ENCODE measurements around the gene DPYSL5.
A peak's percentile ranks its signal among the peaks of the same experiment; 100 is the strongest.

DNA sequence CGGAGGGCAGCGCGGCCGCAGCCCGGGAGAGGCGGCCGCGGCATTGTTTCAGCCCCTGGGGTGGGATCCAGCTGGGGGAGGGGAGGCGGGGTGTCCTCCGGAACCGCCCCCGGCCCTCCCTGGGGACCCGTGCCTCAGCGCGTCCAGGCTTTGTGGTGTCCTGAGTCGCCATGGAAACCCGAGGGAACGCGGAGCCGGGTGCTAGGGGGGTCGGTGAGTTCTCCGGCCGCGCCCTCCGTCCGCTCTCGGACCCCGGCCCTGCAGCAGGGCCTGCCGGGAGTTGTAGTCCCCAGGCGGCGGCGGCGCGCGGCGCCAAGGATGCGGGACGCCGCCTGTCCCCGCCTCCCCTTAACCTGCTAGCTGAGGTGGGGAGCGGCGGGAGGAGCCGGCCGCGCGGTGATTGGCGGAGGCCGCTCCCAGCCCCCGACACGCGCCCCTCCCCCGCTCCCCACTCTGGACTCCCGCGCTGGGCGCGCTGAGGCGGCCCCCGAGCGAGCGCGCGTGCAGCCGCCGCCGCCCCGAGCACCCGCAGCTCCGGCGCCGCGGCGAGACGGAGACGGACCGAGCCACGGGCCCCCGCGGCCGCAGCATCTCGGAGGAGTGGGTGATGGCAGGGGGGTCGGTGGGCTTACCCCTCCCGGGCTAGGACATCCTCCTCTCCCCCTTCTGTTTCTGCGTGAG is at the start of gene DPYSL5:
- TF ChIP-seq, protein P1, sequence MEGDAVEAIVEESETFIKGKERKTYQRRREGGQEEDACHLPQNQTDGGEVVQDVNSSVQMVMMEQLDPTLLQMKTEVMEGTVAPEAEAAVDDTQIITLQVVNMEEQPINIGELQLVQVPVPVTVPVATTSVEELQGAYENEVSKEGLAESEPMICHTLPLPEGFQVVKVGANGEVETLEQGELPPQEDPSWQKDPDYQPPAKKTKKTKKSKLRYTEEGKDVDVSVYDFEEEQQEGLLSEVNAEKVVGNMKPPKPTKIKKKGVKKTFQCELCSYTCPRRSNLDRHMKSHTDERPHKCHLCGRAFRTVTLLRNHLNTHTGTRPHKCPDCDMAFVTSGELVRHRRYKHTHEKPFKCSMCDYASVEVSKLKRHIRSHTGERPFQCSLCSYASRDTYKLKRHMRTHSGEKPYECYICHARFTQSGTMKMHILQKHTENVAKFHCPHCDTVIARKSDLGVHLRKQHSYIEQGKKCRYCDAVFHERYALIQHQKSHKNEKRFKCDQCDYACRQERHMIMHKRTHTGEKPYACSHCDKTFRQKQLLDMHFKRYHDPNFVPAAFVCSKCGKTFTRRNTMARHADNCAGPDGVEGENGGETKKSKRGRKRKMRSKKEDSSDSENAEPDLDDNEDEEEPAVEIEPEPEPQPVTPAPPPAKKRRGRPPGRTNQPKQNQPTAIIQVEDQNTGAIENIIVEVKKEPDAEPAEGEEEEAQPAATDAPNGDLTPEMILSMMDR (conservative IDR thresholded peaks at IDR 0.05 in 1 of 2, IDR thresholded peaks at IDR 0.05 in 1 of 2; ENCODE audit: low read depth in 1 of 2, low read length in 2 of 2), result no peak
- TF ChIP-seq EZH2 (IDR thresholded peaks at IDR 0.05; ENCODE audit: low read length, missing control alignments), result peak; percentile 62
